Activated CD8-positive, alpha-beta memory T cell treated with anti-CD3 and anti-CD28 coated beads for 1 hour (primary cell): ENCODE results near the gene LSM14A.
A peak's percentile ranks its signal among the peaks of the same experiment; 100 is the strongest.
"Not testable (repeated sequence)": the region's sequence is repeated elsewhere in the genome, so short reads cannot be mapped to it uniquely, and the experiment has no call there.

Experiments used
- DNase-seq, 2 donors: peaks; one replicate each; pipeline ENCODE4 v3.0.0-alpha.2; 2020; ENCODE audit warnings: low read depth in 1 of 2; ENCODE audit errors: extremely low read depth in 1 of 2

The LSM14A gene

GRCh38 chr19:34171877-34172660, at the start of gene LSM14A:
Gene LSM14A (plus strand): TSS chr19:34172504. CDS start chr19:34172643, 139 bp downstream.
- DNase-seq: peak; percentile 76 to 87

- no peak for DNase-seq
Observed at GRCh38 chr19:34124828-34125227, 47.5 kb upstream of the LSM14A start.

- DNase-seq: no peak
Observed at GRCh38 chr19:34126966-34127365, 45.3 kb upstream of the LSM14A start.

GRCh38 chr19:34127684-34128189, 44.6 kb upstream of the LSM14A start:
- no peak for DNase-seq

GRCh38 chr19:34128558-34129250, 43.6 kb upstream of the LSM14A start:
- no peak for DNase-seq

- DNase-seq: no peak
Observed at GRCh38 chr19:34131100-34131499, 41.2 kb upstream of the LSM14A start.

- not testable (repeated sequence) for DNase-seq
Observed at GRCh38 chr19:34132145-34132544, 40.2 kb upstream of the LSM14A start.

- DNase-seq: not testable (repeated sequence)
Observed at GRCh38 chr19:34132706-34133105, 39.6 kb upstream of the LSM14A start.

GRCh38 chr19:34134190-34135053, 37.9 kb upstream of the LSM14A start:
- DNase-seq: peak; percentile 77 to 87

GRCh38 chr19:34135054-34135800, 37.1 kb upstream of the LSM14A start:
- no peak for DNase-seq

- DNase-seq: no peak
Observed at GRCh38 chr19:34135821-34136611, 36.3 kb upstream of the LSM14A start.

- no peak for DNase-seq
Observed at GRCh38 chr19:34141025-34141424, 31.3 kb upstream of the LSM14A start.

GRCh38 chr19:34142440-34142839, 29.9 kb upstream of the LSM14A start:
- DNase-seq: no peak

- peak in 1 of 2 donors; percentile 7 for DNase-seq
Observed at GRCh38 chr19:34145741-34146202, 26.5 kb upstream of the LSM14A start.

GRCh38 chr19:34148658-34149185, 23.6 kb upstream of the LSM14A start:
- no peak for DNase-seq

GRCh38 chr19:34149873-34150272, 22.4 kb upstream of the LSM14A start:
- DNase-seq: no peak

GRCh38 chr19:34150558-34150957, 21.7 kb upstream of the LSM14A start:
- no peak for DNase-seq

GRCh38 chr19:34151439-34151838, 20.9 kb upstream of the LSM14A start:
- no peak for DNase-seq

GRCh38 chr19:34154401-34154800, 17.9 kb upstream of the LSM14A start:
- DNase-seq: no peak
